G401 (cell line): Measurements from ENCODE around the gene HINT3. TPM values are rescaled to one million over a fixed set of nuclear protein-coding genes. Genes with fewer than 3 reads are reported as not detected.
"Not testable (repeated sequence)": the region's sequence is repeated elsewhere in the genome, so short reads cannot be mapped to it uniquely, and the experiment has no call there.

Experiments
- DNase-seq: peaks from one replicate; pipeline ENCODE4 v3.0.0-alpha.2; 2015; ENCODE audit warnings: low spot score
- in situ Hi-C: cut with HindIII; loops from 2 replicates; pipeline ENCODE4 v1.10.0; 2016; ENCODE audit warnings: low sequenced_read_pairs, mixed read lengths
- total RNA-seq: library from RNA; depleted of rRNA; stranded (reverse); fragments of >200 nt; shearing (Covaris generic); gene quantifications from 2 replicates; pipeline ENCODE4 v1.2.3, GENCODE V29; 2014

Gene HINT3
- total RNA-seq, 1 experiment from 2014 or later, result 9.8 TPM

DNA sequence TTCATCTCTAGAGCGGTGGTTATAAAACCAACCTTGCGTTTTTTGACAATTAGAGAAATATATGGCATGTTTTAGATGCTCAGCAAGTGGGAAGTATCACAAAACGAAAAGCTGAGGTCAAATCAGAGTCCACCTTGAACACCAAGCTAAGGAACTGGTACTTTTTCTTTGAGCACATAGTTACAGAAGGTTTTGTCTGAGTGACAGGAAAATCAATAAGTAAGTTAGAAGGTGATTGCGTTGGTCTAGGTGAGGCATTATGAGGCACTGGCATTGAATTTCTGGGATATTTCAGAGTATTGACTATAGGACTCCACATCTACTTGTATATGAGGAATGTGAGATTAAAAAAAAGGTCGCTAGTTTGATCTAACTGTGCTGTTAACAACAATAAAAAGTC lies 597 bp upstream of the HINT3 start:
- in situ Hi-C loops, result no loop called here

DNA sequence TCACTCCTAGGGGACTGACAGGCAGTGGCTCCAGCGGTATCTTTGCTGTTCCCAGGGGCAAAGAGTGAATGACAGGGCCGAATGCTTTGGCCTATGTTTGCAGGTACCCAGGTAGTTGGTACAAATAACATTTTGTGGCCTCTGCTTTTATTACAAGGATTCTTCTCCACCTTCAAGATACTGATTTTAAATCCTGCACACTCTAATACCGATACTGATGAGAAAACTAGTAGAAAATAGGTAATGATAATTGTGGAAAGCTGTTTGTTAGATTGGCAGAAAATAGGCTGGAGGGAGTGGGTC lies 772 bp downstream of the HINT3 start:
- no peak for DNase-seq
- in situ Hi-C loops, result no loop called here

More for the DNA sequence above, 597 bp upstream of the HINT3 start:
- DNase-seq, result no peak

DNA sequence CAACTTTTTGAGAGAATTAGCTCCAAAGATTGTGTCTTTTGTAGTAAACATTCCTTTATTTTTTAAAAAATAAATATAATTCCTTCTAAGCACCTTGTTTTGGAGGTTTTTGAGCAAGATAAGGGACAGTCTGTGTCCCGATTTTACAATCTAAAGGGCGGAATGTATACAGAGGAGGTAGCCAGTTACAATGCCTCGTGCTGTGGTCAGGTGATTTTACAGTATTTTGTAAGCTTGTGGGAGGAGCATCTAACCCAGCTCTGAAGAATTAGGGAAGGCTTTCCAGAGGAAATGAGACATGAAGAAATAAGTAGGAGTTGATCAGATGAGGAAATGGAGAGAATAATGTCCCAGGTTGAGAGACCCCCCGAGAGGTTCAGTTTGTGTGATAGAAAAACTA lies 1.3 kb downstream of the HINT3 start:
- DNase-seq, result peak; percentile 68
- in situ Hi-C loops, result no loop called here

DNA sequence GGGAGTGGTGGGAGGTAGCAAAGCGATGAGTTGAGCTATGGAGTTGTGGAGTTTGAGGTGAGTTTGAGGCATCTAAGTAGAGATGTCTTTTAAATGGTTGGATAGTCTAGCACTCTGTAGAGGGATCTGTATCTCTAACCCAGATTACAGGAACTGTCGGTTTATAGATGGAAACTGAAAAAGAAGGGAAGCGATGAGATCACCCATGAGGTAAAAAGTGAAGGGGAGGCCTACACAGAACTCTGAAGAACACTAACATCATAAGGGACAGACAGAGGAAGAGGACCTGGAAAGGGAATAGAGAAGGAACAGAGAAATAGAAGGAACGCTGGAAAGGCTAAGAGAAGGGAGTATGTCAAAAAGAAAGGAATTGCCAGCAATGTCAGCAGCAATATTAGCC lies 2.5 kb downstream of the HINT3 start:
- no peak for DNase-seq
- in situ Hi-C loops, result no loop called here

DNA sequence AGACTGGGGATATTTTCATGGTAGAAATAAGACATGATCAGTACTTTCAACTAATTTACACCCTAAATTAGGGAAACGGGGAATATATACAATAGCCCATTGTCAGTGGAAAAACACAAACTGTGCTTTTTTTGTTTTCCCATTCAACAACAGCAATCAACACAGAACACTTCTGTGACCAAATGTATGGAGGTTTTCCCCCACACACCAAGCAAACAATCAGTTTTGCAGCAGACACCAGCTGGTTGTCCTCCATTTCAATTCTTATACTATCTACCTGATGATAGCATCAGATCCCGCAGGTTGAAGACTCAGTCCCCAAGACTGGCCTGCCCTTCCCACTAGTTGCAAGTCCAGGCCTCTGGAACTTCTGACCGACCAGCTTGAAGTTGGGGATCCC lies 4.5 kb downstream of the HINT3 start:
- no peak for DNase-seq
- in situ Hi-C loops, result no loop called here

DNA sequence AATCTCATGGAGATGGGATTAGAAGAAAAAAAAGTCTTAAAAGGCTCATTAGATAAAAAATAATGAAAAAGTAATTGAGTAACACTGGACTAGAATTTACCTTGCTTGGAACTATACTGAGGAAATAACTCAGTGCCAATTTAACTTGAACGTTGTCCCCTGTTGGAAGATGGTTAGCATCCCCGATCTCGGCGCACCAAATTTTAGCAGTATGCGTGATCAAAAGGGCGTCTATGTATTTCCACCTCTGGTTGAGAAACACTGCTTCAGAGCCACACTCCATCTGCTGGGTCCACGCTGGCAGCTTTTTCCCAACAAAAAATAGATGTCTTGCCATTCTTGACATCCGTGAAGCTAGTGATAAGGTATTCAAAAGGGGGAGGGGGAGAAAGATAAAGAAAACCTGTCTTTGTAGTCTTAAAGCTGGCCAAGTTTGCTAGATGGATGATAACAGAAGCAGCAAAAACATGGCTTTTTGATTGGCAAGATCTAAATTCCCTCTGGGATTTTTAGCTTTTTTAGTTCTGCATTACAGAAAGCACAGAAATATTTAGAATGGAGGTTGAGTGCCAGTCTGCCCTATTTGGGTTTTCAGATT lies 6.4 kb downstream of the HINT3 start:
- peak; percentile 11 for DNase-seq
- in situ Hi-C loops, result no loop called here

DNA sequence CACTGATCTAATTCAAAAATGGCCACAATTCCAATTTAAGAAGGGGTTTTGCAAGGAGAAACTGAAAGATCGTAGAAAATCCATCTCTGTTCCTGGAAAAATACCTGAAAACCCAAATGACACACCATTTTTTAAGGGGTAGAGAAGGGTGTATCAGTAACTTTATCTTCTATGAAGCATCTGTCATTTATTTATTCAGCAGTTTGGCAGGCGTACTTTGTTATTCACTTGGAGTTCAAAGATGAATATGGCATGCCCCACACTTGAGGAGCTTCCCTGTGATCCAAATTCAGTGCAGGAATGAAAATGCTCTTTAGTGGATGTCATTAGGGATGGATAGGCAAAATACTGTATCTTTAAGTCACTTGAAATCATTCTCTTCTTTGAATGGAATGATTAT lies 7.2 kb downstream of the HINT3 start:
- in situ Hi-C loops, result no loop called here

DNA sequence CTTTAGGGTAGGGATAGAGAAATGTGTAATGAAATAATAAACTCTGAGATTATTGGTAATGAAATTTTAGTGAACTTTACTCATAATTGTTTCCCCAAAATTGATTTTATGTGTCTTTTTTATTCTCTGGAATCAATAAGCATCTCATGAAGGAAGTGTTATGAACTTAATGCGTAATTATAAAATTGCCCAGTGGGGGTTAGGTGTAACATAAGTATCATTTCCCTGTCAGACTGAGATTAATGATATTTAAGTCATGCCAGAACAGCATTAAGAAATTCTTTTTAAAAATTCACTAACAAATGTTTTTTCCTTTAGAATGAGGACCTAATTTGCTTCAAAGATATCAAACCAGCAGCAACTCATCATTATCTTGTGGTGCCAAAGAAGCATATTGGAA lies 10.0 kb downstream of the HINT3 start:
- DNase-seq, result no peak
- in situ Hi-C loops, result no loop called here

More for the DNA sequence above, 7.2 kb downstream of the HINT3 start:
- DNase-seq, result no peak

DNA sequence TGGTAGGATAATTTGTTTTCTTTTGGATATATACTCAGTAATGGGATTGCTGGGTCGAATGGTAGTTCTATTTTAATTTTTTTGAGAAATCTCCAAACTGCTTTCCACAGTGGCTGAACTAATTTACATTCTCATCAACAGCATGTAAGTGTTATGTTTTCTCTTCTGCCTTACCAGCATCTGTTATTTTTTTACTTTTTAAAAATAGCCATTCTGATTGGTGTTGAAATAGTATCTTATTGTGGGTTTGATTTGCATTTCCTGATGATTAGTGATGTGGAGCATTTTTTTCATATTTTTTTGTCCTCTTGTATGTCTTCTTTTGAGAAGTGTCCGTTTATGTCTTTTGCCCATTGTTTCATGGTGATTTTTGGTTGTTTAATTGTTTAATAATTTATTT lies 11.9 kb downstream of the HINT3 start:
- no peak for DNase-seq
- in situ Hi-C loops, result no loop called here

DNA sequence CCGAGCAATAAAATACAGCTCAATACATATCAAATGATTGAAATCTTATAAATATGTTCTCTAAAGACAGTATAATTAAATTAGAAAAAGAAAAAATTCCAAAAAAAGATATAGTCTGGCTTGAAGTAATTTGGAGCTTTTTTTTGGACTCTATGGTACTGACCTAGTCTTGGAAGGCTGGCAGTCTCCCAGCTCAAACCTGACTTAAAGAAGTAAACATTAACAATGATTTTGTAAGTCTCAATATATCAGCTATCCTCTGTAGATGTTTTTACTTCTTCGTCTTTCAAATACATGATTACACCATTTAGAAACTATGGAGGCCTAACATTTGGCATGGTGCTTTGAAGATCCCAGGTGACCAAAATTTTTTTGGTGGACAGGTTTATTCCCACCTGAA lies 14.2 kb downstream of the HINT3 start:
- in situ Hi-C loops, result no loop called here
- no peak for DNase-seq

DNA sequence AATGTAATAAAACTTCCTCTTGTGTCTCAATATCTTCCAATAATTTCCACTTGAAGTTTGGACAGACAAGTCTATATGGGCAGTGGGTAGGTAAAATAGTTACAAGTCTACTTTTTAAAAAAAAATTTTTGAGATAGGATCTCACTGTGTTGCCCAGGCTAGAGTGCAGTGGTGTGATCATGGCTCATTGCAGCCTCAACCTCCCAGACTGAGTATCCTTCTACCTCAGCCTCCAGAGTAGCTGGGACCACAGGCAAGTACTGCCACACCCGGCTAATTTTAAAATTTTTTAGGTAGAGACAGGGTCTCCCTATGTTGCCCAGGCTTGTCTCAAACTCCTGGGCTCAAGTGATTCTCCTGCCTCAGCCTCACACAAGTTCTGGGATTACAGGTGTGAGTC lies 15.9 kb downstream of the HINT3 start:
- in situ Hi-C loops, DNase-seq: not testable (repeated sequence)

DNA sequence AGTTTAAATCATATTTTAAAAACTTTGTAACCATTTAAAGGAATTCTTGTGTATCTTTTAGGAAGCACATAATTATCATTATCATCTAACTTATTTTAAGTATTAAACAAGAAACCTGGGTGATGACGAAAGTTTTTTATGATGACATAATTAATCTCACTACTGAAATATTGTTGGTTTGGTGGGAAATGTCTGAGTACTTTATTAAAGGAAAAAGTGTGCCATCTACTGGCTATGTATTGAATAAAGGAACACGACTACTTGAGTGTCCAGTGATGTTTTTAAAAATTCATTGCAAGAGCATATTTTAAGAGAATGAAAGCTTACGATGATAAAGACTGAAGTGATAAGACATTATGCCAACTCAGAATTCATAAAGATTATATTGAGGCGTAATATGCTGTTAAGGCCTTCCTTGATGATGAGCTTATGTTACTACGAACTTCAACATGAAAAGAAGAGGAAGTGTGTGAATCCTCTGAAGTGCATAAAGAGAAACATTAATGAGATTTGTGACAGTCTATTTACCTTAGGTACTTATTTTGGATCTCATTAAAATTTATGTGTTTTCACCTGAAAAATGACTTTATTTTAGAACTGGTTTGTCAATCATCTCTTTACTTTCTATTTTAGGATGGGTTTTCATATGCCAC lies 17.8 kb downstream of the HINT3 start:
- peak; percentile 75 for DNase-seq
- in situ Hi-C loops, result no loop called here

DNA sequence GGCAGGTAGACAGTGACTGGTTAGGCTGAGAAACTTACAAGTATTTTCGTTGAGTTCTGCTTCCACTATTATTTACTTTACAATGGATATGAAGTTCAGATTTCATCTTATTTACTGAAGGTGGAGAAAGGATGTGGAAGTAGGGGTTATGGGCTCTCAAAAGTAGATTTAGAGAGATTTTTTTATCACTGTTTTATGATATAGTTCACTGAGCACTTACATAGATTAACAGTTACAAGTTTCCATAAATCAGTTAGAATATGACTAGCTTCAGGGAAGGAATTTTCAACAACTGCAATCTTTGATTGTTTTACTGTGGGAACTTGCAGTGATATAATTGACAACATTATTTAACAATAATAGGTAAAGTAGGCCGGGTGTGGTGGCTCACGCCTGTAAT lies 22.5 kb downstream of the HINT3 start:
- in situ Hi-C loops, result no loop called here
- no peak for DNase-seq

DNA sequence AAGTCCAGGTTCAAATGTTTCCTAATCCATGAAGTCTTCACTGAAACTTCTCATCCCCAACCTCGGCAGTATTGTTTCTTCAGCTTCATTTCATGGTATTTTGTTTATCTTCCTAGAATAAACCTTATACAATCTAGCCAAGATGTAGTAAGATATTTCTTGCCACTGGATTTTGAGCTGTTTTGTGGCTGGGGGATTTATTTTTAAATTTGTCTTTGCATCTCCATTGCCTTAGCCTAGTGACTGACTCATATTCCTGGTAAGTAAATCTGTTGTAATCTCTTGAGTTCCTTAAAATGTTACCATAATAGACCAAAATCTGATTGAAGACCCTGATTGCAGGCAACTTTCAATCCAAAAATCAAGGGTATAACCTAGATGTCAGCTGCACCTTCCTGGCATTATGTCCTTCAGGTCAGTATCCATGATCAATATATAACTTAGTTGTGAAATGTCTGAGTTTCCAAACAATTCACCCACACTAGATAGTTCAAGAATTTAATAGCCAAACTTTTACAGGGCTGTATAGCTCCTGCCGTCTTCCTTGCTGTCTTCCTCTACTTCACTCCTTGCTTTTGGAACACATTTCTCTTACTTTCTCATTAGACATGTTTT lies 25.1 kb downstream of the HINT3 start:
- in situ Hi-C loops, result no loop called here
- DNase-seq, result no peak

DNA sequence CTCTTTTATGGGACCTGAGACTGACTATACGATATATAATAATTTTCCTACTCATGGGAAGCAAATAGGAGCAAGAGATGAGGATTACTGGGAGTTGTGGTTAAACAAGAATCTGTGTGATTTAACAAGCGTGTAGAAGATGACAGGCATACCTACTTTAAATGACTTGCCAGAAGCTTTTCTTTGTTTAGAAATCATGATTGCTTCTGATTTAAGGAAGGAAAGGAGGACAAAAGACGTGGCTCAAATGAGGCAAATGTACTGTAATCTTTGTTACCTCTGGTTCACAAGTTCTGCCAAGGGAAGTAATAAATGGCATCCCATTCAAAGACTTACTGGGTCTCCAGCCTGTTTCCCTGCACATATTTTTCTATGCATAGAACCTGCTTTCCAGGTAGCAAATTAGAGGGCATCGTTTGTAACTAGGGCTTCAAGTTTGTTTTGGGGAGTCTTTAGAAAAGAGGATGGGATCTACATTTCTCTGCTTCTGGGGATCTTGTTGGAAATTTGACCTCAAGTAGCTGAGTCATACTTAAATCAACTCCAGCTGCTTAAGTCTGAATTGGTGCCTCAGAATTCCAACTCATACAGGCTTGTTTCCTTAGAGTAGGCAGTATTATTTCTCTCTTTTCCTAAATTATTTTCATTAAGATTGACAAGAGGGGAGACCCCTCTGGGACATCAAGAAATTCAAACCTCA lies 26.8 kb downstream of the HINT3 start:
- DNase-seq, result no peak
- in situ Hi-C loops, result no loop called here

DNA sequence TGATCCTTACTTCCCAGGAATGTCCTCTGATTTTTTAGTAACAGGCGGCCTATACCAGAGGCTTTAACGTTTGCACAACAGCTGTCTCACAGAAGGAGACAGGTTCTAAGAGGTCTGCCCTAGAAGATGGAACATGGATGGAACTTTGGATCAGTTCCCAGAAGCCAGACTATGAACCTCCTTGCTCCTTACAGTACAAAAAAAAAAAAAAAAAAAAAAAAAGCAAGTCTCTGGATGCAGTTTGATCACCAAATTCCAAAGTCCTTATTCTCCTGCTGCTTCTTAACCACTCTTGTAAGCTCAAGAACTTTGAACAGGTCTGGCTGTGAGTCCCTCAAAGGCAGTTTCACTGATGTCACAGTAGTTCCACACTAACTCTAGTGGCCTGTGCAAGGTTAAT lies 27.7 kb downstream of the HINT3 start:
- DNase-seq, result no peak
- in situ Hi-C loops, result no loop called here

DNA sequence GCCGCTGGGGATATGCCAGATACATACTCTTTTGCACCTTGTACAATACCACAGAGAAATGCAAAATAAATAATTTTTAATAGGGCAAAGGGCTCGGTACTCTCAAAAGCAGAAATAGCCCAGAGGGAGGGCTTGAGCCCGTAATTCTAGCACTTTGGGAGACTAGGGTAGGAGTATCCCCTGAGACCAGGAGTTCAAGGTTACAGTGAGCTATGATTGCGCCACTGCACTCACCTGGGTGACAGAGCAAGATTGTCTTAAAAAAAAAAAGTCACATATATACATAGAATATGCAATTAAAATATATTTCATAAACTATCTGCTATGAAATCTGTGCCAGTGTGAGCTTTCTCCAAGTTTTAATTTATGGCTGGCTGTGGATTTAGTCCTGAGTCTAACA lies 29.0 kb downstream of the HINT3 start:
- in situ Hi-C loops, result no loop called here
- DNase-seq, result no peak

DNA sequence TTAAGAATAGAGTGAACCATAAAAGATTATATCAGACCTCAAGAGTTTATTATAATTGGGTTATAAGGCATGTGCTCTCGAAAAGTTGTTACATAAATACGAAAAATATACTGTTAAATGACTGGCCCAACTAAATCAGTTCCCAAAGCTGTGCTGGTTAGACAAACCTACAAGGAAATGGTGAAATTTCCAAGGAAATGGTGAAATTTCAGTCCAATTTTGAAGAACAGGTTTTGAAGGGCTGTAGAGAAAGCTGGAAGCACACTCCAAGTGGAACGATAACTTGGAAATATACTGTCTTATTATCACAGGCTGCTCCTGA lies 29.4 kb downstream of the HINT3 start:
- no peak for DNase-seq
- in situ Hi-C loops, result no loop called here

DNA sequence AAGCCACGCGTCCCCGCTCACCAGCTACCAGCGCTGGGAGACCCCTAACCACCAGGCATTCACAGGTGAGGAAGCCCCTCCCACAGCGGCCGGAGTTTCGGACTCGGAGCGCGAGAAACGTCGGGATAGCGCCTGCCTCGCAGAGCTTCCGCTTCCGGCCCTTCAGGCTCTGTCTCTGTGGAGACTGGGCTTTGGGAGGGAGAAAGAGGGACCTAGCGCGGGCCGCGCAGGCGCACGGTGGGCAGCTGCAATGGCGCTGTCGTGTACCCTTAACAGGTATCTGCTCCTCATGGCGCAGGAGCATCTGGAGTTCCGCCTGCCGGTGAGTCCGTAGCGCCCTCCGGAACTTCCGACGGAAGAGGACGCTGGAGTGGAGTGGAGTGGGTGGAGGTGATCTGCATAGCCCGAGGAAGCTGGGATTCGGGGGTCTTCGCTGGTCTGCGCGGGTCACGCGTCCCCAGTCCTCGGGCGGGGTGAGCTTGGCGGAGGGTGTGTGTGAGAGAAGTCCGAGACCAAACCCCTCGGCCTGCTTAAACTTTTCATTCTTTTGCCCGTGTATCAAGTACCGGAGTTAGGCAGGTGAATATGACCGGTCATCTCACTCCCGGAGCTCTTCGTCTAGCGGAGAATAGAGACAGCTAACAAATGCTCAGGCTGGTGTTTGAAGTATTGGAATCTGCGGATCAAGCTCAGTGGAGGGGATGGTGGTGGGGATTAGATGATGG lies 29.9 kb downstream of the HINT3 start, which contains the start of gene TRMT11:
TSS of gene TRMT11 (plus strand) at position 240 of the 725 bp plus-strand sequence. CDS start at position 251, 11 bp downstream.
- peak; percentile 95 for DNase-seq
- in situ Hi-C loops, result no loop called here
